Measurements from ENCODE around the gene ENPP7.

DNA sequence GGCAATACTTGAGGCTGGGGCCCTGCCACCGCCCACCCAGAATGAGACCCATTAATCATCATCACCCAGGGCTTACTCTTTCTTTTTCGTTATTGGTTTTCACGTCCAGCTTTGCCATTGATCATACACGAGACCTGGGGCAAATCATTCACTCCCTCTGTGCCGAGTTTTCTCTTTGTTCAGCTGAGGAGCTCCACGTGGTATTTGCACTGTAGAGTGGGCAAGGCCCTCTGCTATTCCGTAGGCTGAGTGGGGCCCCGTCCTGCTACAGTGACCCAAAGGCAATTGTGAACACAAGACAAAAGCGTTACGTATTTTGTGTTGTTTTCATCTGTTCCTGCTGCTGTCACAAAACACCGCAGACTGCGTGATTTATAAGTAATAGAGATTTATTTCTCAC lies 23.6 kb downstream of the ENPP7 start:
- TF ChIP-seq POLR2A (IDR thresholded peaks at IDR 0.05; ENCODE audit: low read depth) (no peak), CTCF (IDR thresholded peaks at IDR 0.05) (no peak), EP300 (IDR thresholded peaks at IDR 0.05) (no peak)
